ENCODE measurements around the gene CCL14.

GRCh38 chr17:36027761-36028160, 41.2 kb upstream of the CCL14 start:
- TF ChIP-seq EZH2 (IDR thresholded peaks at IDR 0.05) (no peak), POLR2AphosphoS5 (IDR thresholded peaks at IDR 0.05; ENCODE audit: borderline replicate concordance, low read depth, low read length) (no peak), FOXP2 (optimal IDR thresholded peaks at IDR 0.05; ENCODE audit: control extremely low read depth, extremely low read length, insufficient read depth) (no peak)
